Measurements from ENCODE around the gene SIX3. TPM values are rescaled to one million over a fixed set of nuclear protein-coding genes. Genes with fewer than 3 reads are reported as not detected.

Gene SIX3
- total and polyA plus RNA-seq, 2 donors (not counting 3 experiments of a cell fraction or from before 2014, with no cell fraction given): not detected

GRCh38 chr2:44980751-44981713 lies 39.5 kb downstream of the SIX3 start:
- CTCF ChIA-PET: interaction anchor here (0.7 to 8.2 kb wide), 63 partner anchors 10 to 661 kb away, joined by 3 to 315 read pairs (median 4); partner anchors contain the start of genes SIX2 and SRBD1
- peaks cover 5 to 9% of the 10 kb centered on the region in 2 experiments for H3K27me3 ChIP-seq (ENCODE audit: control insufficient read depth in 2 of 2, insufficient read depth in 2 of 2, low read length in 2 of 2)
- no peaks in the 10 kb centered on the region for H3K9me1 ChIP-seq (replicated peaks; ENCODE audit: control insufficient read depth, extremely low read depth, insufficient read depth, low read length)
- H3K9me3 ChIP-seq (replicated peaks; ENCODE audit: control insufficient read depth, insufficient read depth, low read length): no peaks in the 10 kb centered on the region
- H3K79me2 ChIP-seq (ENCODE audit: control insufficient read depth, insufficient read depth, low read length): no peaks in the 10 kb centered on the region
- no peak overlapping the region for H3K9ac ChIP-seq (replicated peaks; ENCODE audit: extremely low read depth, insufficient read depth, low read length)
- H3K4me1 ChIP-seq (ENCODE audit: control insufficient read depth, extremely low read depth, insufficient read depth, low read length): no peaks in the 10 kb centered on the region
- no peak for FAIRE-seq
- H3K4me2 ChIP-seq (ENCODE audit: insufficient read depth, low read length): no peak overlapping the region
- no peaks in the 10 kb centered on the region for H4K20me1 ChIP-seq (replicated peaks; ENCODE audit: control insufficient read depth, extremely low read depth, insufficient read depth, low read length)
- no peaks in the 10 kb centered on the region for H3K36me3 ChIP-seq (ENCODE audit: control insufficient read depth in 2 of 2, extremely low read depth in 1 of 2, insufficient read depth in 2 of 2, low read length in 2 of 2)
- intact Hi-C loops (cut with micrococcal nuclease) (loop anchor here (1.0 to 5.0 kb wide), 6 partner anchors 33 to 955 kb away; no protein-coding TSS in a partner anchor), dilution Hi-C loops (cut with MboI; ENCODE audit: extremely low pct_ligation_motif_present, low sequenced_read_pairs) (no loop called here)
- H3K27ac ChIP-seq (ENCODE audit: insufficient read depth, low read depth, low read length): no peak overlapping the region
- no peak overlapping the region for H3K4me3 ChIP-seq (replicated peaks in 1 of 3; ENCODE audit: insufficient read depth in 1 of 3, low read depth in 1 of 3, low read length in 3 of 3)
- POLR2A ChIA-PET: no interaction called here
- TF ChIP-seq GATA2 (IDR thresholded peaks at IDR 0.05; ENCODE audit: insufficient read depth, insufficient read length, low read depth, low read length): no peak
- TF ChIP-seq EZH2 (IDR thresholded peaks at IDR 0.05; ENCODE audit: borderline replicate concordance, low read depth, low read length, severe bottlenecking): no peak
- no peak for TF ChIP-seq FOS (IDR thresholded peaks at IDR 0.05; ENCODE audit: borderline replicate concordance, insufficient read depth, low read length)
- TF ChIP-seq, protein P1, sequence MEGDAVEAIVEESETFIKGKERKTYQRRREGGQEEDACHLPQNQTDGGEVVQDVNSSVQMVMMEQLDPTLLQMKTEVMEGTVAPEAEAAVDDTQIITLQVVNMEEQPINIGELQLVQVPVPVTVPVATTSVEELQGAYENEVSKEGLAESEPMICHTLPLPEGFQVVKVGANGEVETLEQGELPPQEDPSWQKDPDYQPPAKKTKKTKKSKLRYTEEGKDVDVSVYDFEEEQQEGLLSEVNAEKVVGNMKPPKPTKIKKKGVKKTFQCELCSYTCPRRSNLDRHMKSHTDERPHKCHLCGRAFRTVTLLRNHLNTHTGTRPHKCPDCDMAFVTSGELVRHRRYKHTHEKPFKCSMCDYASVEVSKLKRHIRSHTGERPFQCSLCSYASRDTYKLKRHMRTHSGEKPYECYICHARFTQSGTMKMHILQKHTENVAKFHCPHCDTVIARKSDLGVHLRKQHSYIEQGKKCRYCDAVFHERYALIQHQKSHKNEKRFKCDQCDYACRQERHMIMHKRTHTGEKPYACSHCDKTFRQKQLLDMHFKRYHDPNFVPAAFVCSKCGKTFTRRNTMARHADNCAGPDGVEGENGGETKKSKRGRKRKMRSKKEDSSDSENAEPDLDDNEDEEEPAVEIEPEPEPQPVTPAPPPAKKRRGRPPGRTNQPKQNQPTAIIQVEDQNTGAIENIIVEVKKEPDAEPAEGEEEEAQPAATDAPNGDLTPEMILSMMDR (IDR thresholded peaks at IDR 0.05; ENCODE audit: extremely low read depth in 1 of 2, insufficient read depth in 1 of 2, low read depth in 1 of 2, low read length in 2 of 2): no peak
- no peak for TF ChIP-seq MYC (IDR thresholded peaks at IDR 0.05; ENCODE audit: low read depth, low read length)
- TF ChIP-seq MAX (IDR thresholded peaks at IDR 0.05; ENCODE audit: insufficient read depth, insufficient read length): no peak
- no peak for TF ChIP-seq POLR2AphosphoS5 (IDR thresholded peaks at IDR 0.05; ENCODE audit: insufficient read depth, low read depth, low read length)
- TF ChIP-seq POLR2A (IDR thresholded peaks at IDR 0.05; ENCODE audit: low read depth, low read length): no peak
- TF ChIP-seq JUN (IDR thresholded peaks at IDR 0.05; ENCODE audit: borderline replicate concordance, insufficient read depth, insufficient read length, low read depth): no peak
- no peak overlapping the region for H2AFZ ChIP-seq (ENCODE audit: low read depth, low read length)
- no TSS peak for BruUV-seq (replicated peaks)
- DNase-seq (ENCODE audit: low read depth, low spot score): no peak
